Transverse colon (tissue), 4 donors: ENCODE measurements around the gene XPOT. TPM values are rescaled to one million over a fixed set of nuclear protein-coding genes. Genes with fewer than 3 reads are reported as not detected.

ENCODE experiments used
- DNase-seq: peaks from one replicate; pipeline ENCODE4 v3.0.0-alpha.2; 2019
- H3K27ac ChIP-seq, 4 donors: fragments of 200-600 bp; sonication (generic); 2 replicates each; pipeline ENCODE4 v1.5.1; 2016 to 2018; ENCODE audit warnings: inconsistent platforms in 4 of 4
- H3K27me3 ChIP-seq: fragments of 200-600 bp; sonication (generic); 2 replicates; pipeline ENCODE4 v1.5.1; 2017; ENCODE audit warnings: inconsistent platforms
- H3K36me3 ChIP-seq, 4 donors: fragments of 200-600 bp; sonication (generic); 2 replicates each; pipeline ENCODE4 v1.5.1; 2017 to 2019; ENCODE audit warnings: inconsistent platforms in 4 of 4
- H3K4me1 ChIP-seq, 4 donors: fragments of 200-600 bp; sonication (generic); 2 replicates each; pipeline ENCODE4 v1.5.1; 2017 to 2020; ENCODE audit warnings: inconsistent platforms in 4 of 4
- H3K4me3 ChIP-seq, 4 donors: fragments of 200-600 bp; sonication (generic); 1 replicate in 1 of 4; 2 replicates in 3 of 4; pipeline versions ENCODE4 v1.5.1 to v1.6.1; 2017 to 2019; ENCODE audit warnings: inconsistent platforms in 4 of 4
- H3K9me3 ChIP-seq, 2 donors: fragments of 200-600 bp; sonication (generic); 2 replicates each; pipeline ENCODE4 v1.5.1; 2017 to 2019; ENCODE audit warnings: inconsistent platforms in 2 of 2
- CTCF ChIP-seq, 5 experiments: fragments of 200-600 bp in 3 of 5; fragments of 450-650 bp in 2 of 5; sonication (generic) in 3 of 5; IDR thresholded peaks; 1 replicate in 2 of 5; 2 replicates in 3 of 5; pipeline ENCODE4 v1.5.1; 2016 to 2017; ENCODE audit warnings: antibody characterized with exemption in 5 of 5, inconsistent platforms in 3 of 5, mild to moderate bottlenecking in 2 of 5, moderate library complexity in 1 of 5
- EP300 ChIP-seq: sonication (generic); formaldehyde crosslinking; IDR thresholded peaks from one replicate; pipeline ENCODE4 v1.6.1; 2017; ENCODE audit warnings: antibody characterized with exemption, low read depth
- POLR2A ChIP-seq: fragments of 450-650 bp; IDR thresholded peaks from one replicate; pipeline ENCODE4 v1.6.1; 2016; ENCODE audit warnings: antibody characterized with exemption, mild to moderate bottlenecking, moderate library complexity
- POLR2AphosphoS5 ChIP-seq, 3 donors: sonication (generic); formaldehyde crosslinking; IDR thresholded peaks; one replicate each; pipeline ENCODE4 v1.6.1; 2016; ENCODE audit warnings: antibody characterized with exemption in 3 of 3
- WGBS, 2 donors: methylation state at CpG; one replicate each; pipeline ENCODE4 v1.1.5; 2018; ENCODE audit warnings: low coverage in 1 of 2; 5-methylcytosine and 5-hydroxymethylcytosine counted together
- in situ Hi-C, 4 donors: fragments of 200-750 bp; cut with MboI; loops; one replicate each; pipeline versions ENCODE4 v1.15.0 to v1.15.1; 2017; ENCODE audit warnings: low sequenced_read_pairs in 3 of 4, low pct_ligation_motif_present in 1 of 4, low pct_unique_long_range_greater_than_20kb in 1 of 4
- intact Hi-C: fragments of 100-400 bp; cut with DNase I; formaldehyde crosslinking; loops from one replicate; pipeline ENCODE4 v1.15.1; 2023; ENCODE audit warnings: low total_unique reads
- total RNA-seq, 4 donors: library from RNA; depleted of rRNA; stranded (reverse); fragments of >200 nt; gene quantifications; one replicate each; pipeline ENCODE4 v1.1.0, GENCODE V29; 2016

XPOT gene
- total RNA-seq, 4 donors from 2014 or later, result 15.7 to 56.9 (median 27.0) TPM

DNA sequence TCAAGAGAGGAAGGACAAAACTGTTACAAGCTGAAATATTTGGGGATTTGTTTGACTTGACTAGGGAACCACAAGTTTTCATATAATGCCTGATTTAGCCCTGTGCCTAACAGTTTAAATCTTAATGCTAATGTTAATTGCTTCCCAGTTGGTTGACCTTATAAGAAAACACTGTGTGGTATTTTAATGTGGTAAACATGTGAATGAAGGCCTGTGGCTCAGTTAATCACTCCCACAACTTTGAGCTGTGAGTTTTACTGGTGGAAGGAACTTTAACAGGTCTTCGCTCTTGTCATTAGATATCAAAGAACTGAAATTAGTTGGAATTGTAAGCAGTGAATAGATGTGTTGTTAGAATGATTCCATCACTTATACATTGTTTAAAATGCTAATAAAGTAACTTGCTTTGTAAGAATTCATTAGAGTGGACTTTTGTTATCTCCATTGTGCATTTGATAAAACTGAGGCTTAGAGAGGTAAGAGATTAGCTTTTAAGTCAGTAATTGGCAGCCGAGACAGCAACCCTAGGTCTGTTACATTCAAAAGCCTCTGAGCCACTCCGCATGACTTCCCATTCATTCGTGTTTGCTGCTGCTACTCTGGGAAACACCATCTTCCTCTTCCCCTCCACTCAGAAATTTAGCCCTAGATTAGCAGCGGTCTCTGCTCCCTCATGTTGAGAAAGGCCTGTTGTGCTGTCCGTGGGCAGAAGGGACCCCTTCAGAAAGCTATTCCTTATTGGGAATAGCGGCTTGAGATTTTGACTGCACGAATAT is 46.7 kb downstream of the XPOT start:
- Histone ChIP-seq H3K4me1 (peaks cover 2 to 24% (median 10%) of the 10 kb centered on the region in 4 donors), H3K27me3 (no peaks in the 10 kb centered on the region), H3K9me3 (no peaks in the 10 kb centered on the region), H3K4me3 (peak overlapping the region in 3 of 4 donors; percentile 79 to 99 (median 91)), H3K36me3 (peaks cover 0 to 10% (median 0%) of the 10 kb centered on the region in 4 donors), H3K27ac (peak overlapping the region; percentile 96 to 98 (median 96))
- 22 to 36% methylated on average over 4 to 8 of the region's 8 CpGs for WGBS, 2 donors
- TF ChIP-seq POLR2A, result no peak
- TF ChIP-seq EP300, result no peak
- TF ChIP-seq POLR2AphosphoS5 (IDR thresholded peaks at IDR 0.05), result no peak
- no peak for TF ChIP-seq CTCF (IDR thresholded peaks at IDR 0.05)
- in situ Hi-C loops, result no loop called here
- intact Hi-C loops, result no loop called here
- DNase-seq, result no peak

- WGBS, 2 donors, result 0% methylated on average over 51 of the region's 94 CpGs; no CpG with 5 or more reads in 1 of the 2 donors
- Histone ChIP-seq H3K27ac (peak within 1 kb of the TSS; percentile 96 to 98 (median 96)), H3K4me3 (peak within 1 kb of the TSS; percentile 79 to 99 (median 88)), H3K27me3 (no peaks in the 10 kb centered on the region), H3K36me3 (peaks cover 0 to 10% (median 0%) of the 10 kb centered on the region in 4 donors), H3K9me3 (no peaks in the 10 kb centered on the region), H3K4me1 (peaks cover 2 to 27% (median 11%) of the 10 kb centered on the region in 4 donors)
- intact Hi-C loops, result loop anchor here (2.0 kb wide), 1 partner anchor 45 kb away; no protein-coding TSS in a partner anchor
- DNase-seq, result peak; percentile 91
- in situ Hi-C loops, result no loop called here
- TF ChIP-seq POLR2A (peak; percentile 63), EP300 (no peak), CTCF (IDR thresholded peaks at IDR 0.05) (peak in 1 of 5 experiments; percentile 24), POLR2AphosphoS5 (IDR thresholded peaks at IDR 0.05) (peak; percentile 80 to 85 (median 84))
Measured at GRCh38 chr12:64451687-64452558, 47.7 kb downstream of the XPOT start, which contains the start of gene TBK1. Gene TBK1, plus strand, starts transcription at chr12:64452120. Its CDS starts 3,751 bp downstream, at chr12:64455871.

- 0% methylated on average over 11 to 16 of the region's 16 CpGs for WGBS, 2 donors
Measured at GRCh38 chr12:64452559-64453329, 48.6 kb downstream of the XPOT start.

More at GRCh38 chr12:64452559-64453329, 48.6 kb downstream of the XPOT start:
- Histone ChIP-seq H3K27me3 (no peaks in the 10 kb centered on the region), H3K36me3 (peaks cover 0 to 4% (median 0%) of the 10 kb centered on the region in 4 donors), H3K4me1 (peaks cover 2 to 31% (median 12%) of the 10 kb centered on the region in 4 donors), H3K4me3 (peak overlapping the region; percentile 79 to 99 (median 88)), H3K27ac (peak overlapping the region; percentile 96 to 98 (median 96)), H3K9me3 (no peaks in the 10 kb centered on the region)
- in situ Hi-C loops, result no loop called here
- intact Hi-C loops, result loop anchor here (2.0 kb wide), 1 partner anchor 46 kb away; no protein-coding TSS in a partner anchor
- TF ChIP-seq EP300 (no peak), CTCF (IDR thresholded peaks at IDR 0.05) (no peak), POLR2AphosphoS5 (IDR thresholded peaks at IDR 0.05) (peak; percentile 17 to 48 (median 41))
- peak; percentile 9 for DNase-seq
